HG02571 (cell line): ENCODE results near the gene HS6ST1.
"Not testable (repeated sequence)": the region's sequence is repeated elsewhere in the genome, so short reads cannot be mapped to it uniquely, and the experiment has no call there.

Experiments
- ATAC-seq: cut with Tn5 transposase; IDR thresholded peaks from one replicate; pipeline ENCODE4 v1.9.1; 2021; ENCODE audit warnings: mild to moderate bottlenecking, moderate library complexity; ENCODE audit not compliant: unreplicated experiment

HS6ST1 gene

DNA sequence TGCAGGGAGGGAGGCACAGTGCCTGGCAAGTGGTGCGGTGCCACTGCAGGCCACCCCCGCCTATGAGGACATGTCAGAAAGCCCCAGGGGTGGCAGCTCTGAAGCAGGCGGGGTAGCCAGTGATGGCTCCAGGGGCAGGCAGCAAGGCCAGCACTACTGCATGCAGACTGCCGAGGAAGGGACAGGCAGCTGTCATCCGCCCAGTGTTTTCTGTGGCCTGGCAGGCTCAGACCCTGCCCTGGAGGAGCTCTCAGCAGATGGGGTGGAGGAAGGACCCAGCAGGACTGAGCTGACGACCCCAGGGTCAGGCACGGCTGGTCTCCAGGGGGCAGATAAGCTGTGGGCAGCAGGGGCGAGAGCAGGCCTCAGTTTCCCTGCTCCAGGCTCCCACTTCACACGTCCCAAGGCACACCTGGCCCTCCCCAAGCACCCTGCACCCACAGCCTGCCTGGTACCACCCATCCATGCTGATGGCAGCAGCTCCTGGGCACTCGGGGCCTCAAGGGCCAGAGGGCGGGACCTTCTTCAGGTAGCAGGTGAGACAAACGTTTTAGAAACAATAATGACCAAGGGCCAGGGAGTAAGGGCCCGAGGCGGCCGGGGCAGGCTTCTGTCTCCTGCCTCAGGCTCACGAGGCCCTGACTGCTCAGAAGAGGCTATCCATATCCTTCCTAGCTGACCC lies 48.5 kb downstream of the HS6ST1 start:
- ATAC-seq = no peak

DNA sequence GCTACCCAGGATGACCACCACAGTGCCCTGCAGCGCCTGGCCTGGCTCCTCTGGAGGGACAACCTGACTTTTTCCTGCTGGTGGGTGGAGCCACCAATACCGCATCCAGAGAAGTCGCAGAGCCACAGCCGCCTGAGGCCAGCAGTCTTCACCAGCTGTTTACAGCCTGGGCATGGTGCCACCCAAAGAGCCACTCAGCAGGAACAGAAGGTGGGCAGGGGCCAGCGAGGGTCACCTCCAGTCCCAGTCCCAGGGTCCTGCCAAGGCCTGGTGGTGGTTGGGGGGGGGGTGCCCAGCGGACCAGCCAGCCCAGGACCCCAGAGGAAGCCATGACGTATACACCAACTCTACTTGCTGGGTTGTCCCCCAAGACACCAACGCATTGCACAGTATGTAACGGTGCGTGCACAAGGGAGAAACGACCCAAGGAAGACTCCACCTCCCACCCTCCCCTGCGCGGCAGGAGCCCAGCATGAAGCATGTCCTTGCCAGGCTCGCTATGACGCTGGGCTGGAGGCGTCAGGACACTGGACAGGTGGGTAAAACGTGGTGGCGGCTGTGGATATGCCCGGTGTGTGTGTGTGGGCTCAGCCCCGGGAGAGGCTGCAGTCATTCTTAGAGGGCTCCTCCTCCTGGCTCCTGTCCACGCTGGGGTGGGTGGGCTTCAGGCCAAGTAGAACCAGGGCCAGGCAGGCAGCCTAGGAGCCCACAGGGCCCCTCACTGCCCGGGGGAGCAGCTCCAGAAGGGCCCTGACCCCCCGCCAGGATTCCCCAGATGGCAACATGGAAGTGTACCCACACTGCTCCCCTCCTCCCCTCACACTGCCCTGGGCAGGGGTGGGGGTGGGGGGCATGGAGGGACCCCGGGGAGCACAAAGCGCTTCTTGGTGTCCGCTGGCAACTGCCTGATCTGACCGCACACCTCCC lies 49.3 kb downstream of the HS6ST1 start:
- no peak for ATAC-seq

DNA sequence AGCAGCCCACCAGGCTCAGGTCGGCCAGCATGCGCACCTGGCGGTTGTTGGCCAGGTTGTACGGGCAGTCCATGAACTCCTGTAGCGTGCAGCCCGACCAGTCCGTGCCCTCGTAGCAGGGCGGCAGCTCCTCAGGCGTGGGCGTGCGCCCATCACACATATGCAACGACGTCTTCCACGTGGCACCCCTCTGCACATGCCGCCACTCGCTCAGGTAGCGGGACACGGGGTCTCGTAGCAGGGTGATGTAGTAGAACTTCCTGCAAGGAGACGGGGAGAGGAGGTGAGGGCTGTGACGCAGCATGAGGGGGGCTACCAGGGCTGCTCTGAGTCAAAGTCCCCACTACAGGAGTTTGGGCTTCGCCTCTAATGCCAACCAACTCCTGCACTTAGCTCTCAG lies 50.1 kb downstream of the HS6ST1 start:
- not testable (repeated sequence) for ATAC-seq

DNA sequence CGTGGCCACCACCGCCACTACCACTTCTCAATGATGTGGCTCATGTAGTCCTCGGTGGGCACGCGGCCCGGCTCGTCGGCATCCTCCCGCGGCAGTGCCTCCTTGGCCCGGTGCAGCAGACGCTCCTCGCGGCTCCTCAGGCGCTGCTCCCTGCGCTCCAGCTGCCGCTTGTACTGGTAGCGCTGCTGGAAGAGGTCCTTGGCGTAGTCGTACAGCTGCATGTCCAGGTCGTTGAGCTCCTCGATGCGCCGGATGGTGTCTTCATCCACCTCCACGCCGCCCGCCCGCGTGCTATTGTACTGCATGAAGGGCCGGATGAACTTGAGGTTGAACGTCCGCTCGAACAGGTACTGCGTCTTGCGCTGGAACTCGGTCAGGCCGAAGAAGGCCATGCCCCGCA lies 50.5 kb downstream of the HS6ST1 start:
- not testable (repeated sequence) for ATAC-seq

DNA sequence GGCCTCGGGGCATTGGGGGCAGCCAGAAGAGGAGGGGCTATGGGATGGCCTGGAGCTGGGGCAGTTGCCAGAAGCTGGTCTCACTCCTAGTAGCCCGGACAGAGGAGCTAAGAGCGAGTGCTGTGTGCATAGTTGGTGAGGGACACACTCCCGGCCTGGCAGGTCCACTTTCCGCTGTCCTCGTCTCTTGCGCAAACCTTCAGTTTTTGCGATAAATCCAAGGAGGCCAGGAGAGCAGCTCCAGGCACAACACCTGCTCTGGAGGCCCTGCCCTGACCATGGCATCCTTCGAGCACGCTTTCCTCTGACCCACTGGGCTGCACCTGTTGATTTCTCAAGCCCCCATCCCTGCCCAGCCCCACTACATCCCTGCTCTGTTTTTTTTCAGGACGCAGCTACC lies 51.0 kb downstream of the HS6ST1 start:
- ATAC-seq = not testable (repeated sequence)

- ATAC-seq = not testable (repeated sequence)
Measured at GRCh38 chr2:128267197-128267596, 51.5 kb downstream of the HS6ST1 start.

GRCh38 chr2:128266463-128266862 lies 52.2 kb downstream of the HS6ST1 start:
- not testable (repeated sequence) for ATAC-seq

DNA sequence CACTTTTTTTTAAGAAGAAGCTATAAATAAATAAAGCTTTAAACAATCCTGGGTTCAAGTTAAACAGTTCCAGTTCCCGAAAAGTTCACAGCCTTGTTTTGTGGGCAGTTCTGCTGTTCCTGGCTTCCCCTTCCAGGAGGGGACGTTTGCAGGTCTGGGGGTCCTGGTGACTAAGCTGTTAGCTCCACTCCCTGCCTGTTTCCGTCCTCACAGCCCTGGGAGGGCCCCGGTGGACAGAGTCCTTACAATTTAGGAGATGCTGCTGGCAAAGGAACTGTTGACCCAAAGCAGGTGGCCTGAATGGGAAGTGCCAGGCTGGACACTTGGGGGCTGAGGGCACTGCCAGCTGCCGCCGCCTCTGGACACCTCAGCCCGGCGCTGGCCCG lies 53.1 kb downstream of the HS6ST1 start:
- not testable (repeated sequence) for ATAC-seq

GRCh38 chr2:128264881-128265607 lies 53.6 kb downstream of the HS6ST1 start:
- ATAC-seq = no peak

DNA sequence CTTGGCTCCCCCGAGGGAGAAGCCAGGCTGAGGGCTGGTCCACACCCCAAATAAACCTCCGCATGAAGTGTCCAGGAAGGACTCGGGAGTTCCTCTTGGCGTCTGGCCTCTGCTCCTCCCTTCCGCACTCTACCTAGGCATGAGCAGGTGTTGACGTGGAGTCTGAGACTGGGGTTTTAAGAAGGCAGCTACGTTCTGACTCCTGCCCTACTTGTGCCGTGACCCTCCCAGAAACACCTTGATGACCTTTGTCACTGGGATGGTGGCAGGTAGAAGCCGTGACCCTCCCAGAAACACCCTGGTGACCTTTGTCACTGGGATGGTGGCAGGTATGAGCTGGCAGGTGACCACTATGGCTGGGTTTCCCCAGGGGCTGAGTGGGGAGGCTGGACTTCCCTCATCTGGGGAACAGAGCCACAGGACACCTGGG lies 54.8 kb downstream of the HS6ST1 start:
- no peak for ATAC-seq

- ATAC-seq = no peak
Measured at GRCh38 chr2:128262315-128263253, 56.1 kb downstream of the HS6ST1 start.

- ATAC-seq = no peak
Measured at GRCh38 chr2:128261245-128262128, 57.2 kb downstream of the HS6ST1 start.

- no peak for ATAC-seq
Measured at GRCh38 chr2:128260239-128261138, 58.2 kb downstream of the HS6ST1 start.

DNA sequence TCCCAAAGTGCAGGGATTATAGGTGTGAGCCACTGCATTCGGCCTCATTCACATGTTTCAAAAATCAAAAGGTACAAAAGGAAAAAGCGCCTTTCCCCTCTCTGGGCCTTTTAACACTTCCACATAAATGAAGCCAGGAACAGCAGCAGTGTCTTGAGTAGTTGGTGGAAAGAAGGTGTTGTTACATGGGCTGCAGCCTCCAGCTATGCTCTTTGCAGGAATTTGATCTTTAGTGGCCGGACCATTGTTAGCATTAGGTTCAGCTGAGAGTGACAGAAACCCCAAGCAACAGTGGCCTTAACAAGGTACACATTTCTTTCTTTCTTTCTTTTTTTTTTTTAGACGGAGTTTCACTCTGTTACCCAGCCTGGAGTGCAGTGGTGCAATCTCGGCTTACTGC lies 59.1 kb downstream of the HS6ST1 start:
- ATAC-seq = no peak

DNA sequence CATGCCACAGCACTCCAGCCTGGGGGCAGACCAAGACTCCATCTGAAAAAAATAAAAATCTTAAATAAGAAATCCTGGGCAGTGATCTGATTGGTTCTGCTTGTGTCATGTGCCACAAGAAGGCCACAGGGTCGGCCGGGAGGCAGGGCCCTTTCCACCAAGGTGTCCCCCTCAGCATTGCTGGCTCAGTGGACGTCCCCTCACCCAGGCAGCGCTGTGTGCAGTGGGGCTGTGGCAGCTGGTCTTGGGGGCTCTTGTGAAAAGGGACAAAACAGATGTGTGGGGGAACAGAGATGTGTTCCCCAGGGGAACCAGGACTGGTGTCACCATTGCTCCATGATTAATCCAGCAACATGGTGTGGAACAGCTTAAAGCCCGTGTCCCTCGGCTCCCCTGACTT lies 60.5 kb downstream of the HS6ST1 start:
- ATAC-seq = no peak

DNA sequence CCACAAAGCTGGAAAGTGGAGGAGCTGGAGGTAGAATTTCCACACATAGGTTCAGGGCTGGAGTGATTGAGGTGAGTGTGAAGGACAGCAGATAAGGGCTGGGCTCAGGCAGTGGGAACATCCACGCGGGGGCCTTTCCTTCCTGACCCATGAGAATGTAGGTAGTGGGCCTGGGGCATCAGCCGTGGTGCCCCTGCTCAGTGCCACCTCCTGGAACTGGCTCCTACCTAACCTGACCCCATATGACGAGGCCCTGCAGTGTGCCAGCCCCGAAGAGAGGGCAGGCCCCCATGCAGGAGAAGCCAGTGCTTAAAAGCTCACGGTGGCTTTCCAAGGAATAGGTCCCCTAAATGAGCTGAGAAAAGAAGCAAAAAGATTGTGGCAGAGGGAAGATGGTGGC lies 66.2 kb downstream of the HS6ST1 start:
- no peak for ATAC-seq

- not testable (repeated sequence) for ATAC-seq
Measured at GRCh38 chr2:128252086-128252485, 66.6 kb downstream of the HS6ST1 start.
